ENCODE results near the gene TGFBR2.

- TF ChIP-seq GATA2 (IDR thresholded peaks at IDR 0.05; ENCODE audit: low read depth, low read length) (no peak; the same call in 1 of the 2 replicates), GATA3 (IDR thresholded peaks at IDR 0.05; ENCODE audit: low read depth, low read length) (no peak)
Measured at GRCh38 chr3:30681649-30682211, 75.3 kb downstream of the TGFBR2 start.
